K562 (cell line): ENCODE results near the gene SKIC2. TPM values are rescaled to one million over a fixed set of nuclear protein-coding genes. Genes with fewer than 3 reads are reported as not detected.

Source experiments
- BDP1 ChIP-seq: IDR thresholded peaks from 3 replicates; pipeline ENCODE4 v1.6.1; 2011; ENCODE audit not compliant: insufficient read length, insufficient read depth
- BHLHE40 ChIP-seq: IDR thresholded peaks from 2 replicates; pipeline ENCODE4 v1.6.1; 2011; ENCODE audit warnings: low read length, improper control_type of control experiment
- CBFA2T3 ChIP-seq: fragments of 450-650 bp; IDR thresholded peaks from 2 replicates; pipeline ENCODE4 v1.6.1; 2017
- CSDE1 ChIP-seq, 2 experiments: fragments of 450-650 bp; IDR thresholded peaks; 2 replicates each; pipeline ENCODE4 v1.6.1; 2016; ENCODE audit warnings: mild to moderate bottlenecking in 1 of 2
- ELF2 ChIP-seq: fragments of 250-450 bp; sonication (Bioruptor Pico); IDR thresholded peaks from 2 replicates; pipeline ENCODE4 v1.5.0; 2021; ENCODE audit warnings: mild to moderate bottlenecking
- FOXM1 ChIP-seq, 2 experiments: fragments of 450-650 bp in 1 of 2; sonication (generic) in 1 of 2; formaldehyde crosslinking in 1 of 2; IDR thresholded peaks; 2 replicates each; pipeline versions ENCODE4 v1.6.1 to v1.9.0; 2017 to 2022; ENCODE audit warnings: low read depth in 2 of 2, mild to moderate bottlenecking in 2 of 2, missing genetic modification reagents in 1 of 2, moderate library complexity in 1 of 2
- HMGN3 ChIP-seq: IDR thresholded peaks from 2 replicates; pipeline ENCODE4 v1.6.1; 2011; ENCODE audit warnings: borderline replicate concordance, low read depth, mild to moderate bottlenecking, mixed read lengths, low read length; ENCODE audit not compliant: insufficient read length; ENCODE audit errors: extremely low read depth
- JUNB ChIP-seq: fragments of 450-650 bp; formaldehyde crosslinking; conservative IDR thresholded peaks from 2 replicates; pipeline ENCODE4 v1.4.0; 2020; ENCODE audit warnings: mild to moderate bottlenecking
- KDM5B ChIP-seq: fragments of 200-600 bp; sonication (generic); IDR thresholded peaks from 2 replicates; pipeline ENCODE4 v1.6.1; 2012; ENCODE audit warnings: low read depth, mild to moderate bottlenecking, moderate library complexity, low read length, control low read depth, inconsistent platforms; ENCODE audit not compliant: insufficient replicate concordance
- MEF2A ChIP-seq: IDR thresholded peaks from 2 replicates; pipeline ENCODE4 v1.6.1; 2011; ENCODE audit warnings: low read depth, mild to moderate bottlenecking, low read length, moderate library complexity; ENCODE audit not compliant: control insufficient read depth
- MIER1 ChIP-seq: fragments of 450-650 bp; IDR thresholded peaks from 2 replicates; pipeline ENCODE4 v1.6.1; 2016; ENCODE audit warnings: antibody characterized with exemption, mild to moderate bottlenecking, low read depth
- MTF1 ChIP-seq: fragments of 250-450 bp; sonication (Bioruptor Pico); IDR thresholded peaks from 2 replicates; pipeline ENCODE4 v1.9.0; 2021; ENCODE audit warnings: moderate library complexity, mild to moderate bottlenecking, inconsistent platforms, borderline replicate concordance
- MYBL2 ChIP-seq, 2 experiments: fragments of 450-650 bp in 1 of 2; sonication (generic) in 1 of 2; formaldehyde crosslinking in 1 of 2; IDR thresholded peaks; 2 replicates each; pipeline versions ENCODE4 v1.6.1 to v1.8.1; 2017 to 2022; ENCODE audit warnings: borderline replicate concordance in 1 of 2, inconsistent platforms in 1 of 2, low read depth in 1 of 2, mild to moderate bottlenecking in 1 of 2, missing genetic modification reagents in 1 of 2, moderate library complexity in 1 of 2
- NR2F6 ChIP-seq: fragments of 450-650 bp; formaldehyde crosslinking; IDR thresholded peaks from 2 replicates; pipeline ENCODE4 v1.4.0; 2020; ENCODE audit warnings: mild to moderate bottlenecking
- PPARD ChIP-seq: fragments of 250-450 bp; sonication (Bioruptor Pico); IDR thresholded peaks from 2 replicates; pipeline ENCODE4 v1.8.0; 2022; ENCODE audit warnings: inconsistent platforms, mild to moderate bottlenecking, moderate library complexity
- SIN3B ChIP-seq: fragments of 450-650 bp; IDR thresholded peaks from 2 replicates; pipeline ENCODE4 v1.6.1; 2017; ENCODE audit warnings: low read depth, mild to moderate bottlenecking, moderate library complexity
- TEAD4 ChIP-seq, 2 experiments: sonication (generic) in 1 of 2; formaldehyde crosslinking in 1 of 2; IDR thresholded peaks; 2 replicates each; pipeline versions ENCODE4 v1.6.1 to v1.8.0; 2012 to 2022; ENCODE audit warnings: borderline replicate concordance in 1 of 2, inconsistent platforms in 1 of 2, low read length in 1 of 2, mild to moderate bottlenecking in 1 of 2, missing genetic modification reagents in 1 of 2
- XRCC5 ChIP-seq: fragments of 200-400 bp; formaldehyde crosslinking; IDR thresholded peaks from 2 replicates; pipeline ENCODE4 v1.6.1; 2017; ENCODE audit warnings: low read depth, mild to moderate bottlenecking, low read length
- ZBTB17 ChIP-seq: fragments of 450-650 bp; formaldehyde crosslinking; IDR thresholded peaks from 2 replicates; pipeline ENCODE4 v1.4.0; 2020; ENCODE audit warnings: mild to moderate bottlenecking
- ZFP30 ChIP-seq: fragments of 250-450 bp; sonication (Bioruptor Pico); IDR thresholded peaks from 2 replicates; pipeline ENCODE4 v1.8.0; 2022; ENCODE audit warnings: moderate library complexity, mild to moderate bottlenecking, inconsistent platforms, borderline replicate concordance
- ZFX ChIP-seq: sonication (generic); formaldehyde crosslinking; IDR thresholded peaks from 2 replicates; pipeline ENCODE4 v1.8.0; 2022; ENCODE audit warnings: mild to moderate bottlenecking, missing genetic modification reagents, moderate library complexity
- ZNF561 ChIP-seq: fragments of 450-650 bp; formaldehyde crosslinking; conservative IDR thresholded peaks from 2 replicates; pipeline ENCODE4 v1.4.0; 2020; ENCODE audit warnings: mild to moderate bottlenecking, moderate library complexity
- ZNF830 ChIP-seq: fragments of 250-450 bp; sonication (Bioruptor Pico); IDR thresholded peaks from 2 replicates; pipeline ENCODE4 v1.5.0; 2021; ENCODE audit warnings: mild to moderate bottlenecking
- polyA plus RNA-seq, 8 experiments: library from polyadenylated mRNA; depleted of rRNA in 4 of 8; stranded (reverse) in 5 of 8; unstranded in 3 of 8; fragments of >200 nt; fragmentation: Nextera tagmentation in 2 of 8; fragmentation: Illumina TruSeq in 1 of 8; extraction: Ambion mirVana in 2 of 8; extraction: Trizol in 1 of 8; gene quantifications; 2 replicates each; pipeline versions ENCODE4 v1.2.1 to v1.2.3, GENCODE V29; 2011 to 2014; ENCODE audit warnings: inconsistent platforms in 1 of 8, missing spikeins in 1 of 8
- total RNA-seq, 7 experiments: library from RNA; depleted of rRNA in 6 of 7; stranded (reverse); fragments of >200 nt in 6 of 7; fragmentation: Illumina TruSeq in 2 of 7; extraction: Trizol in 2 of 7; gene quantifications; 2 replicates each; pipeline versions ENCODE4 v1.2.1 to v1.2.3, GENCODE V29; 2011 to 2021; ENCODE audit warnings: low replicate concordance in 1 of 7
- TF ChIP-seq, protein P1 (sequence below): sonication (generic); formaldehyde crosslinking; IDR thresholded peaks from 2 replicates; pipeline ENCODE4 v1.4.0; 2020; ENCODE audit warnings: mild to moderate bottlenecking, missing genetic modification reagents
- TF ChIP-seq, protein P2 (sequence below): IDR thresholded peaks from 3 replicates; pipeline ENCODE4 v1.6.1; 2011; ENCODE audit warnings: borderline replicate concordance, mild to moderate bottlenecking; ENCODE audit not compliant: insufficient read length, insufficient read depth

The SKIC2 gene
- total and polyA plus RNA-seq, 9 of the 15 experiments (the other 6 are each of a cell fraction or from before 2014, with no cell fraction given) = 3.3 to 94.6 (median 38.8) TPM

DNA sequence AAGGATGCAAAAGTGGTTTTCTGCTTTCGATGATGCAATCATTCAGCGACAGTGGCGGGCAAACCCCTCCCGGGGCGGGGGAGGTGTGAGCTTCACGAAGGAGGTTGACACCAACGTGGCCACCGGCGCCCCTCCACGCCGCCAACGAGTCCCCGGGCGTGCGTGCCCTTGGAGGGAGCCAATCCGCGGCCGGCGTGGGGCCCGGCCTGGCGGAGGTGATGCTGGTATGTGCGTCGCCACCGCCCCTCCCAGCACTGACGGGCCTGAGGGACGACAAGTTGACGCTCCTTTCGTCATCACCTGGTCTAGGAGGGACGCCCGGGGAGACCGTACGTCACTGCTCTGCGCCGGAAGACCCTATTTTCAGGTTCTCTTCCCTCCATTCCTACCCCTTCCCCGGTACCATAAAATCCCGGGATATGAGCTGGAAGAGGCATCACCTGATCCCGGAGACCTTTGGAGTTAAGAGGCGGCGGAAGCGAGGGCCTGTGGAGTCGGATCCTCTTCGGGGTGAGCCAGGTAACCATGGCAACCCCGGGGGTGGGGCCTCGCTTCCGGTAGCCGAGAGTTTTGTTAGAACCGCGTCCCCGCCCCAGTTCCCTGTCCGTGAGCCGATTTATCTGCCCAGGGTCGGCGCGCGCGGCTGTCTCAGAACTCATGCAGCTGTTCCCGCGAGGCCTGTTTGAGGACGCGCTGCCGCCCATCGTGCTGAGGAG, 13.2 kb downstream of the SKIC2 start, which contains the start of gene DXO (continued):
- TF ChIP-seq BHLHE40 (peak; percentile 76), FOXM1 (IDR thresholded peaks at IDR 0.05; ENCODE audit: low read depth) (no peak), FOXM1 (CRISPR knock-in tag; IDR thresholded peaks at IDR 0.05; ENCODE audit: low read depth) (no peak; the same call in 1 of the 2 replicates), KDM5B (no peak), SIN3B (peak; percentile 91), ZBTB17 (CRISPR knock-in tag) (peak; percentile 88), ZNF830 (CRISPR knock-in tag) (peak; percentile 72), JUNB (CRISPR knock-in tag) (peak; percentile 99), TEAD4 (IDR thresholded peaks at IDR 0.05; ENCODE audit: low read length) (peak; percentile 81), TEAD4 (CRISPR knock-in tag; IDR thresholded peaks at IDR 0.05; ENCODE audit: borderline replicate concordance) (peak; percentile 88), HMGN3 (peak; percentile 93), MEF2A (no peak), XRCC5 (no peak; the same call in 1 of the 2 replicates), MIER1 (no peak), BDP1 (no peak), ZFX (peak; percentile 92), CBFA2T3 (peak; percentile 39), ZFP30 (no peak), ZNF561 (CRISPR knock-in tag) (no peak), MTF1 (CRISPR knock-in tag) (no peak), CSDE1 (IDR thresholded peaks at IDR 0.05) (peak in 1 of 2 experiments; percentile 100; a peak in 2 of 4 replicates), PPARD (CRISPR knock-in tag) (no peak), NR2F6 (CRISPR knock-in tag) (no peak), ELF2 (CRISPR knock-in tag) (peak; percentile 98), MYBL2 (IDR thresholded peaks at IDR 0.05; ENCODE audit: low read depth) (no peak), MYBL2 (CRISPR knock-in tag; IDR thresholded peaks at IDR 0.05; ENCODE audit: borderline replicate concordance) (no peak)
- TF ChIP-seq, protein P1, sequence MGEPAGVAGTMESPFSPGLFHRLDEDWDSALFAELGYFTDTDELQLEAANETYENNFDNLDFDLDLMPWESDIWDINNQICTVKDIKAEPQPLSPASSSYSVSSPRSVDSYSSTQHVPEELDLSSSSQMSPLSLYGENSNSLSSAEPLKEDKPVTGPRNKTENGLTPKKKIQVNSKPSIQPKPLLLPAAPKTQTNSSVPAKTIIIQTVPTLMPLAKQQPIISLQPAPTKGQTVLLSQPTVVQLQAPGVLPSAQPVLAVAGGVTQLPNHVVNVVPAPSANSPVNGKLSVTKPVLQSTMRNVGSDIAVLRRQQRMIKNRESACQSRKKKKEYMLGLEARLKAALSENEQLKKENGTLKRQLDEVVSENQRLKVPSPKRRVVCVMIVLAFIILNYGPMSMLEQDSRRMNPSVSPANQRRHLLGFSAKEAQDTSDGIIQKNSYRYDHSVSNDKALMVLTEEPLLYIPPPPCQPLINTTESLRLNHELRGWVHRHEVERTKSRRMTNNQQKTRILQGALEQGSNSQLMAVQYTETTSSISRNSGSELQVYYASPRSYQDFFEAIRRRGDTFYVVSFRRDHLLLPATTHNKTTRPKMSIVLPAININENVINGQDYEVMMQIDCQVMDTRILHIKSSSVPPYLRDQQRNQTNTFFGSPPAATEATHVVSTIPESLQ (CRISPR knock-in tag) = no peak; the same call in 1 of the 2 replicates
- TF ChIP-seq, protein P2, sequence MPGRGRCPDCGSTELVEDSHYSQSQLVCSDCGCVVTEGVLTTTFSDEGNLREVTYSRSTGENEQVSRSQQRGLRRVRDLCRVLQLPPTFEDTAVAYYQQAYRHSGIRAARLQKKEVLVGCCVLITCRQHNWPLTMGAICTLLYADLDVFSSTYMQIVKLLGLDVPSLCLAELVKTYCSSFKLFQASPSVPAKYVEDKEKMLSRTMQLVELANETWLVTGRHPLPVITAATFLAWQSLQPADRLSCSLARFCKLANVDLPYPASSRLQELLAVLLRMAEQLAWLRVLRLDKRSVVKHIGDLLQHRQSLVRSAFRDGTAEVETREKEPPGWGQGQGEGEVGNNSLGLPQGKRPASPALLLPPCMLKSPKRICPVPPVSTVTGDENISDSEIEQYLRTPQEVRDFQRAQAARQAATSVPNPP = no peak
